ENCODE data around the gene CCDC107. TPM values are rescaled to one million over a fixed set of nuclear protein-coding genes. Genes with fewer than 3 reads are reported as not detected.

CCDC107 gene
- total RNA-seq, 2 donors from 2014 or later, result 10.6 to 15.3 TPM

DNA sequence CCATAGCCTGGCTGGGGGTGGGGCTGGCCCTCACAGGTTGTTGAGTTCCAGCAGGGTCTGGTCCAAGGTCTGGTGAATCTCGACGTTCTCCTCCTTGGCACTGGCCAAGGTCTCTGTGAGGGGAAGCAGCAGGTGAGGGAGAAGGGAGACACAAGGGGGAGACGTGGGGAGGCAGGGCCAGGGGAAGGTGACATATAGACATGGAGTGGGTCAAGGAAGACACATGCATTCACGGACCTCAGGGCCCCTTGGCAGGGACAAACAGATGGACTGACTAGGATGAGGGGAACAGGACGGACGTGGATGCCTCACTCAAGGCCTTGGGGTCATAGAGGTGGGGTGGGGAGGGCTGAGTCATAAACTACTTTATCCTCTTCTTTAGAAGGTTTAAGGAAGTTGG, 24.0 kb downstream of the CCDC107 start:
- H3K4me3 ChIP-seq (ENCODE audit: low read length), result no peak overlapping the region
- TF ChIP-seq, protein P1, sequence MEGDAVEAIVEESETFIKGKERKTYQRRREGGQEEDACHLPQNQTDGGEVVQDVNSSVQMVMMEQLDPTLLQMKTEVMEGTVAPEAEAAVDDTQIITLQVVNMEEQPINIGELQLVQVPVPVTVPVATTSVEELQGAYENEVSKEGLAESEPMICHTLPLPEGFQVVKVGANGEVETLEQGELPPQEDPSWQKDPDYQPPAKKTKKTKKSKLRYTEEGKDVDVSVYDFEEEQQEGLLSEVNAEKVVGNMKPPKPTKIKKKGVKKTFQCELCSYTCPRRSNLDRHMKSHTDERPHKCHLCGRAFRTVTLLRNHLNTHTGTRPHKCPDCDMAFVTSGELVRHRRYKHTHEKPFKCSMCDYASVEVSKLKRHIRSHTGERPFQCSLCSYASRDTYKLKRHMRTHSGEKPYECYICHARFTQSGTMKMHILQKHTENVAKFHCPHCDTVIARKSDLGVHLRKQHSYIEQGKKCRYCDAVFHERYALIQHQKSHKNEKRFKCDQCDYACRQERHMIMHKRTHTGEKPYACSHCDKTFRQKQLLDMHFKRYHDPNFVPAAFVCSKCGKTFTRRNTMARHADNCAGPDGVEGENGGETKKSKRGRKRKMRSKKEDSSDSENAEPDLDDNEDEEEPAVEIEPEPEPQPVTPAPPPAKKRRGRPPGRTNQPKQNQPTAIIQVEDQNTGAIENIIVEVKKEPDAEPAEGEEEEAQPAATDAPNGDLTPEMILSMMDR (conservative IDR thresholded peaks at IDR 0.05), result no peak
- DNase-seq, result no peak
- H3K27me3 ChIP-seq (ENCODE audit: control insufficient read depth, insufficient read depth, low read length, poor library complexity, severe bottlenecking), result no peaks in the 10 kb centered on the region
- WGBS, 2 experiments (ENCODE audit: insufficient coverage in 1 of 2, insufficient read length in 1 of 2), result 90 to 97% methylated on average over 6 of the region's 6 CpGs
- Mint-ChIP-seq H3K4me1 (peaks cover 27% of the 10 kb centered on the region), H3K27me3 (ENCODE audit: insufficient read depth) (no peaks in the 10 kb centered on the region), H3K4me3 (no peak overlapping the region), H3K27ac (peak overlapping the region; percentile 50), H3K36me3 (ENCODE audit: low read depth) (peaks cover 49% of the 10 kb centered on the region), H3K9me3 (no peaks in the 10 kb centered on the region)
- no peaks in the 10 kb centered on the region for H3K9me3 ChIP-seq (ENCODE audit: control insufficient read depth, low read length)
- H3K36me3 ChIP-seq (ENCODE audit: control insufficient read depth, insufficient read depth, low read length), result peaks cover 45% of the 10 kb centered on the region
- no peak overlapping the region for H3K27ac ChIP-seq (ENCODE audit: low read depth, low read length)
- peaks cover 6% of the 10 kb centered on the region for H3K4me1 ChIP-seq (ENCODE audit: control insufficient read depth, insufficient read depth, low read length)
- no peak overlapping the region for H3K9ac ChIP-seq (ENCODE audit: extremely low read depth, low read length, poor library complexity, severe bottlenecking)

DNA sequence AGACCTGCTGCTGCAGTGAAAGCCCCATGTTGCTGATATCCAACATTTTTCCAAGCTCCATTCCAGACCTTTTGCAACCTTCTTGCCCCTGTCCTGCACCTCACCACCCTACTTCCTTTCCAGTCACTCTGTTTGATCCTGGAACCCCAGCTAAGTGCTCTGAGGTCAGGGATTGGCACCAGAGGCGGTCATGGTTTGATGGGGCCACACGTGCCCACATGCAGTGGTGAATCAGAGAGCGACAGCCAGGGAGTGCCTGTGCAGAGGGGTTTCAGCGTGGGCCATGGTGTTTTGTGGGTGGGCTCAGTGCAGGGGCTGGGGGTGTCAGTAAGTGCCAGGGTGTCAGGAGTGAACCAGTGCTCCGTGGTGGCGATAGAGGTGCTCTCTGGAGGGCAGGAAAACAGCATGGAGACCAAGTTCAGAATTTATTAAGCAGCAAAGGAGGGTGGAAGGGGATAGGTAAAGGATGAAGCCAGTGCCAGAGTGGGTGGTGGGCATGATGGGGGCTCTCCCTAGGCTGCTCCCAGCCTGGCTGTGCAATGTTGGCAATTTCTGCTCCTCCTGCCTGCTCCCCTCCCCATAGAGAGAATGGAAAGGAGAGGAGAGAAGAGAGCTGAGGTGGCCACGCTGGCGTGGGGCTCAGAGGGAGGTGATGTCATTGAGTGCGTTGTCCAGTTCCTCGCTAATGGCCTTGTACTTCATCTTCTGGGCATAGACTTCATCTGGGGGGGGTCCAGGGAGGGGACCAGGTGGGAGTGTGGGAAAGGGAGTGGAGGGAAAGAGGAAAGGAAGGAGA, 24.6 kb downstream of the CCDC107 start:
- no peaks in the 10 kb centered on the region for H3K9me3 Mint-ChIP-seq
- TF ChIP-seq, protein P1 (conservative IDR thresholded peaks at IDR 0.05), result no peak
- H3K9me3 ChIP-seq (ENCODE audit: control insufficient read depth, low read length), result no peaks in the 10 kb centered on the region
- H3K9ac ChIP-seq (ENCODE audit: extremely low read depth, low read length, poor library complexity, severe bottlenecking), result no peak overlapping the region
- peaks cover 54% of the 10 kb centered on the region for H3K36me3 Mint-ChIP-seq (ENCODE audit: low read depth)
- no peaks in the 10 kb centered on the region for H3K27me3 Mint-ChIP-seq (ENCODE audit: insufficient read depth)
- peaks cover 51% of the 10 kb centered on the region for H3K36me3 ChIP-seq (ENCODE audit: control insufficient read depth, insufficient read depth, low read length)
- H3K4me3 Mint-ChIP-seq, result no peak overlapping the region
- H3K4me3 ChIP-seq (ENCODE audit: low read length), result no peak overlapping the region
- no peaks in the 10 kb centered on the region for H3K27me3 ChIP-seq (ENCODE audit: control insufficient read depth, insufficient read depth, low read length, poor library complexity, severe bottlenecking)
- H3K27ac Mint-ChIP-seq, result peak overlapping the region; percentile 50
- H3K4me1 Mint-ChIP-seq, result peaks cover 32% of the 10 kb centered on the region
- DNase-seq, result no peak
- no peak overlapping the region for H3K27ac ChIP-seq (ENCODE audit: low read depth, low read length)
- 91 to 94% methylated on average over 4 to 10 of the region's 10 CpGs for WGBS, 2 experiments (ENCODE audit: insufficient coverage in 1 of 2, insufficient read length in 1 of 2)
- H3K4me1 ChIP-seq (ENCODE audit: control insufficient read depth, insufficient read depth, low read length), result peaks cover 8% of the 10 kb centered on the region

DNA sequence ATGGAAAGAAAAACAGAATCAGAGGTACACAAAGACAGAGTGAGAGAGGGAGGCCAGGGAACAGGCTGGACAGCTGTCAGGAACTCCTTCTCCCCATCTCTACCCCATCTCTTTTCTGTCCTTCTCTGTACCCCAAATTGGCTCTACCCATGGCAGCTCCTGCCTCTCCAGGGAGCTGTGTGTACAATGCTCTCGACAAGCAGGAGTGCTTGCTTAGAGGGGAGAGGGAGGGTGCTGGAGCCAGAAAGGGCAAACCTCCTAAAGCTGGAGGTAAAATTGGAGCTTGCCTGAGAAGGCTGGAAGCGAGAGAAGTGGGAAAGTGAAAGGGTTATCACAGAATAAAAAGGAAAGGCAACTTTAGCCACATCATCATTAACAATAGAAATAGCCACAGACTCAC, 25.2 kb downstream of the CCDC107 start:
- no peak overlapping the region for H3K27ac ChIP-seq (ENCODE audit: low read depth, low read length)
- H3K4me3 ChIP-seq (ENCODE audit: low read length), result no peak overlapping the region
- WGBS, 2 experiments (ENCODE audit: insufficient coverage in 1 of 2, insufficient read length in 1 of 2), result 83 to 94% methylated on average over 1 to 2 of the region's 2 CpGs
- no peaks in the 10 kb centered on the region for H3K9me3 Mint-ChIP-seq
- no peak overlapping the region for H3K27ac Mint-ChIP-seq
- peaks cover 14% of the 10 kb centered on the region for H3K4me1 ChIP-seq (ENCODE audit: control insufficient read depth, insufficient read depth, low read length)
- TF ChIP-seq, protein P1 (conservative IDR thresholded peaks at IDR 0.05), result no peak
- H3K4me3 Mint-ChIP-seq, result no peak overlapping the region
- H3K36me3 Mint-ChIP-seq (ENCODE audit: low read depth), result peaks cover 54% of the 10 kb centered on the region
- DNase-seq, result no peak
- H3K9me3 ChIP-seq (ENCODE audit: control insufficient read depth, low read length), result no peaks in the 10 kb centered on the region
- H3K27me3 Mint-ChIP-seq (ENCODE audit: insufficient read depth), result no peaks in the 10 kb centered on the region
- peaks cover 36% of the 10 kb centered on the region for H3K4me1 Mint-ChIP-seq
- H3K36me3 ChIP-seq (ENCODE audit: control insufficient read depth, insufficient read depth, low read length), result peaks cover 57% of the 10 kb centered on the region
- H3K9ac ChIP-seq (ENCODE audit: extremely low read depth, low read length, poor library complexity, severe bottlenecking), result no peak overlapping the region
- H3K27me3 ChIP-seq (ENCODE audit: control insufficient read depth, insufficient read depth, low read length, poor library complexity, severe bottlenecking), result no peaks in the 10 kb centered on the region
